HCT116 (cell line): ENCODE results near the gene PRKN.

ENCODE experiments used
- CBX3 ChIP-seq: IDR thresholded peaks from 2 replicates; pipeline ENCODE4 v1.6.1; 2012; ENCODE audit warnings: low read depth
- FOSL1 ChIP-seq: IDR thresholded peaks from 2 replicates; pipeline ENCODE4 v1.6.1; 2012; ENCODE audit warnings: low read depth
- JUND ChIP-seq: IDR thresholded peaks from 2 replicates; pipeline ENCODE4 v1.6.1; 2012
- POLR2A ChIP-seq: IDR thresholded peaks from 2 replicates; pipeline ENCODE4 v1.7.0; 2011; ENCODE audit warnings: borderline replicate concordance; ENCODE audit not compliant: insufficient read depth, insufficient read length; ENCODE audit errors: extremely low read depth
- POLR2AphosphoS5 ChIP-seq: IDR thresholded peaks from 2 replicates; pipeline ENCODE4 v1.6.1; 2011; ENCODE audit warnings: mild to moderate bottlenecking, low read depth, low read length, moderate library complexity
- YY1 ChIP-seq: IDR thresholded peaks from 2 replicates; pipeline ENCODE4 v1.6.1; 2011; ENCODE audit warnings: low read length, low read depth, moderate library complexity, mild to moderate bottlenecking; ENCODE audit not compliant: insufficient replicate concordance; ENCODE audit errors: extremely low read depth
- TF ChIP-seq, protein P1 (sequence below), 3 experiments: fragments of 200-600 bp in 1 of 3; sonication (generic) in 1 of 3; IDR thresholded peaks in 2 of 3; conservative IDR thresholded peaks in 1 of 3; 2 replicates each; pipeline ENCODE4 v1.5.1; 2012 to 2017; ENCODE audit warnings: low read depth in 2 of 3, low read length in 2 of 3, antibody characterized with exemption in 1 of 3, borderline replicate concordance in 1 of 3, control low read depth in 1 of 3, mild to moderate bottlenecking in 1 of 3, mixed read lengths in 1 of 3, mixed run types in 1 of 3, moderate library complexity in 1 of 3; ENCODE audit not compliant: insufficient read depth in 1 of 3
- TF ChIP-seq, protein P2 (sequence below): IDR thresholded peaks from 2 replicates; pipeline ENCODE4 v1.6.1; 2012

DNA sequence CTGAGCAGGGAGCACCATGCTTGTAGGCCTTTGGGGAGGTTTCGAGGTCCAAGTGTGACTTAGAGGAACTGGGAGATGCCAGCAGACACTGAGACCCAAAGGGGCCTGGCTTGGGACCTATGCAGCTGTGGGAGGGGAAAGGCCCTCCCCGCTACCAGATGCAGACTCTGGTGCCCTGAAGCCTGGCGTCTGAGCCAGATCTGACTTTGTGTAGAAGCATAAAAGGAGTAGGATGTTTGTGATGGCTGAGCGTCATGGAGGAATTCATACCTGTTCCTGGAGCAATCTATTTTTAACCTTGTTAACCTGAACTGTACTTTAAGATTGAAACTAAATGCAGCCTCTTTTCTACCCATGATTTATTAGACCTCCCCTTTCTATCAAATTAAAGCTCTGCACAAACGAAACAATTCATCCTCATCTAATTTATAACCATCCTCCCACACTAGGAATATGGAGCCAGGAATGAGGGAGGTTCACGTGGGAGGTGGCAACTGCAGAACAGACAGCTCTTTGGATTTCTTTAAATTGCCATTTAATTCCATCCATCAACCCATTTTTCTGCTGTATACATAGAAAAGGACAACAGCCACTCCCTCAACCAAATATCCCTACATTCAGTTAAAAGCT lies 1281.2 kb downstream of the PRKN start:
- TF ChIP-seq YY1 (no peak), CBX3 (no peak), POLR2AphosphoS5 (no peak), FOSL1 (no peak), POLR2A (no peak), JUND (no peak)
- TF ChIP-seq, protein P1, sequence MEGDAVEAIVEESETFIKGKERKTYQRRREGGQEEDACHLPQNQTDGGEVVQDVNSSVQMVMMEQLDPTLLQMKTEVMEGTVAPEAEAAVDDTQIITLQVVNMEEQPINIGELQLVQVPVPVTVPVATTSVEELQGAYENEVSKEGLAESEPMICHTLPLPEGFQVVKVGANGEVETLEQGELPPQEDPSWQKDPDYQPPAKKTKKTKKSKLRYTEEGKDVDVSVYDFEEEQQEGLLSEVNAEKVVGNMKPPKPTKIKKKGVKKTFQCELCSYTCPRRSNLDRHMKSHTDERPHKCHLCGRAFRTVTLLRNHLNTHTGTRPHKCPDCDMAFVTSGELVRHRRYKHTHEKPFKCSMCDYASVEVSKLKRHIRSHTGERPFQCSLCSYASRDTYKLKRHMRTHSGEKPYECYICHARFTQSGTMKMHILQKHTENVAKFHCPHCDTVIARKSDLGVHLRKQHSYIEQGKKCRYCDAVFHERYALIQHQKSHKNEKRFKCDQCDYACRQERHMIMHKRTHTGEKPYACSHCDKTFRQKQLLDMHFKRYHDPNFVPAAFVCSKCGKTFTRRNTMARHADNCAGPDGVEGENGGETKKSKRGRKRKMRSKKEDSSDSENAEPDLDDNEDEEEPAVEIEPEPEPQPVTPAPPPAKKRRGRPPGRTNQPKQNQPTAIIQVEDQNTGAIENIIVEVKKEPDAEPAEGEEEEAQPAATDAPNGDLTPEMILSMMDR (IDR thresholded peaks at IDR 0.05 in 2 of 3, conservative IDR thresholded peaks at IDR 0.05 in 1 of 3; ENCODE audit: borderline replicate concordance in 1 of 3, insufficient read depth in 1 of 3, low read depth in 2 of 3, low read length in 2 of 3) = no peak
- TF ChIP-seq, protein P2, sequence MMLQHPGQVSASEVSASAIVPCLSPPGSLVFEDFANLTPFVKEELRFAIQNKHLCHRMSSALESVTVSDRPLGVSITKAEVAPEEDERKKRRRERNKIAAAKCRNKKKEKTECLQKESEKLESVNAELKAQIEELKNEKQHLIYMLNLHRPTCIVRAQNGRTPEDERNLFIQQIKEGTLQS = no peak
